Mesenchymal stem cell (in vitro differentiated cells and primary cell): ENCODE results near the gene FBXO17.
A peak's percentile ranks its signal among the peaks of the same experiment; 100 is the strongest.
"Not testable (repeated sequence)": the region's sequence is repeated elsewhere in the genome, so short reads cannot be mapped to it uniquely, and the experiment has no call there.

ENCODE experiments used
- DNase-seq: peaks from one replicate; pipeline ENCODE4 v3.0.0-alpha.2; 2013
- H2AFZ ChIP-seq: one replicate; pipeline ENCODE4 v1.6.1; 2013; ENCODE audit warnings: low read depth, mild to moderate bottlenecking, control low read depth, inconsistent platforms, low read length, moderate library complexity
- H2AK5ac ChIP-seq: 2 replicates; pipeline ENCODE4 v1.6.1; 2013; ENCODE audit warnings: low read length, moderate library complexity, mild to moderate bottlenecking, inconsistent platforms; ENCODE audit not compliant: severe bottlenecking
- H2BK120ac ChIP-seq: one replicate; pipeline ENCODE4 v1.6.1; 2013; ENCODE audit warnings: low read depth, mild to moderate bottlenecking, inconsistent platforms, low read length, moderate library complexity
- H2BK12ac ChIP-seq, 2 experiments: one replicate each; pipeline ENCODE4 v1.6.1; 2013; ENCODE audit warnings: inconsistent platforms in 2 of 2, low read length in 2 of 2, mild to moderate bottlenecking in 2 of 2, moderate library complexity in 2 of 2, control low read depth in 1 of 2
- H2BK15ac ChIP-seq: one replicate; pipeline ENCODE4 v1.6.1; 2013; ENCODE audit warnings: mild to moderate bottlenecking, low read depth, inconsistent platforms; ENCODE audit not compliant: poor library complexity, severe bottlenecking
- H2BK5ac ChIP-seq: 2 replicates; pipeline ENCODE4 v1.6.1; 2013; ENCODE audit warnings: low read depth, mild to moderate bottlenecking, low read length, control low read depth, inconsistent platforms; ENCODE audit not compliant: poor library complexity, severe bottlenecking
- H3K14ac ChIP-seq, 2 experiments: one replicate each; pipeline ENCODE4 v1.6.1; 2013; ENCODE audit warnings: inconsistent platforms in 2 of 2, low read length in 2 of 2, control low read depth in 1 of 2, mild to moderate bottlenecking in 1 of 2, moderate library complexity in 1 of 2
- H3K18ac ChIP-seq, 2 experiments: one replicate each; pipeline ENCODE4 v1.6.1; 2013; ENCODE audit warnings: inconsistent platforms in 2 of 2, low read length in 2 of 2, control low read depth in 1 of 2, low read depth in 1 of 2, mild to moderate bottlenecking in 1 of 2
- H3K23ac ChIP-seq, 2 experiments: one replicate each; pipeline ENCODE4 v1.6.1; 2013; ENCODE audit warnings: inconsistent platforms in 2 of 2, low read length in 2 of 2, mild to moderate bottlenecking in 2 of 2, moderate library complexity in 2 of 2, control low read depth in 1 of 2
- H3K27ac ChIP-seq: 2 replicates; pipeline ENCODE4 v1.5.1; 2013; ENCODE audit warnings: mild to moderate bottlenecking, moderate library complexity, low read length, control low read depth, inconsistent platforms; ENCODE audit not compliant: poor library complexity, severe bottlenecking
- H3K27me3 ChIP-seq, 2 experiments: 2 replicates each; pipeline versions ENCODE4 v1.6.1 to v1.7.0; 2013; ENCODE audit warnings: low read length in 2 of 2, mild to moderate bottlenecking in 2 of 2, moderate library complexity in 2 of 2, control low read depth in 1 of 2, inconsistent platforms in 1 of 2; ENCODE audit not compliant: control insufficient read depth in 1 of 2, insufficient read depth in 1 of 2
- H3K36me3 ChIP-seq, 2 experiments: 2 replicates each; pipeline versions ENCODE4 v1.6.1 to v1.7.0; 2013; ENCODE audit warnings: low read length in 2 of 2, control low read depth in 1 of 2, inconsistent platforms in 1 of 2, low read depth in 1 of 2, mild to moderate bottlenecking in 1 of 2; ENCODE audit not compliant: insufficient read depth in 2 of 2, control insufficient read depth in 1 of 2
- H3K4ac ChIP-seq, 2 experiments: one replicate each; pipeline ENCODE4 v1.6.1; 2013; ENCODE audit warnings: inconsistent platforms in 2 of 2, low read length in 2 of 2, mild to moderate bottlenecking in 2 of 2, moderate library complexity in 2 of 2, control low read depth in 1 of 2, low read depth in 1 of 2
- H3K4me1 ChIP-seq: 2 replicates; pipeline ENCODE4 v1.6.1; 2013; ENCODE audit warnings: low read depth, low read length, control low read depth; ENCODE audit not compliant: control insufficient read depth, insufficient read depth
- H3K4me2 ChIP-seq: 2 replicates; pipeline ENCODE4 v1.6.1; 2013; ENCODE audit warnings: low read length, mild to moderate bottlenecking, inconsistent platforms; ENCODE audit not compliant: poor library complexity, severe bottlenecking
- H3K4me3 ChIP-seq, 2 experiments: 2 replicates each; pipeline versions ENCODE4 v1.5.1 to v1.7.0; 2013; ENCODE audit warnings: low read length in 2 of 2, mild to moderate bottlenecking in 2 of 2, control low read depth in 1 of 2, low read depth in 1 of 2; ENCODE audit not compliant: insufficient read depth in 1 of 2
- H3K79me1 ChIP-seq: replicated peaks from 2 replicates; pipeline ENCODE4 v1.6.1; 2013; ENCODE audit warnings: mild to moderate bottlenecking, control low read depth, low read length, inconsistent platforms; ENCODE audit not compliant: poor library complexity, severe bottlenecking
- H3K9ac ChIP-seq: 2 replicates; pipeline ENCODE4 v1.7.0; 2013; ENCODE audit warnings: mild to moderate bottlenecking, low read length, moderate library complexity
- H3K9me3 ChIP-seq: 2 replicates; pipeline ENCODE4 v1.7.0; 2013; ENCODE audit warnings: mild to moderate bottlenecking, low read length; ENCODE audit not compliant: control insufficient read depth
- H4K8ac ChIP-seq: one replicate; pipeline ENCODE4 v1.6.1; 2013; ENCODE audit warnings: inconsistent platforms, mild to moderate bottlenecking, low read length, moderate library complexity
- H4K91ac ChIP-seq: one replicate; pipeline ENCODE4 v1.6.1; 2013; ENCODE audit warnings: mild to moderate bottlenecking, low read length, inconsistent platforms
- WGBS: methylation state at CpG from one replicate; pipeline ENCODE4 v1.1.7; 2013; ENCODE audit warnings: mixed read lengths; 5-methylcytosine and 5-hydroxymethylcytosine counted together

FBXO17 gene

GRCh38 chr19:38970664-38971532 lies 4.6 kb downstream of the FBXO17 start:
- Histone ChIP-seq H3K36me3 (peaks cover 8 to 10% of the 10 kb centered on the region in 2 experiments), H3K9ac (no peak overlapping the region), H3K79me1 (peaks cover 20% of the 10 kb centered on the region), H3K27me3 (no peaks in the 10 kb centered on the region), H2BK120ac (no peak overlapping the region), H4K8ac (no peak overlapping the region), H2BK12ac (no peak overlapping the region), H3K4me2 (no peak overlapping the region), H3K4ac (no peak overlapping the region), H4K91ac (no peak overlapping the region), H3K14ac (no peak overlapping the region), H2BK5ac (no peak overlapping the region), H2BK15ac (no peak overlapping the region), H2AK5ac (no peak overlapping the region), H3K9me3 (no peaks in the 10 kb centered on the region), H3K27ac (no peak overlapping the region), H3K23ac (no peak overlapping the region), H3K4me1 (peaks cover 2% of the 10 kb centered on the region), H2AFZ (no peak overlapping the region), H3K4me3 (no peak overlapping the region), H3K18ac (no peak overlapping the region)
- peak; percentile 60 for DNase-seq
- 91% methylated on average over 11 of the region's 12 CpGs for WGBS

DNA sequence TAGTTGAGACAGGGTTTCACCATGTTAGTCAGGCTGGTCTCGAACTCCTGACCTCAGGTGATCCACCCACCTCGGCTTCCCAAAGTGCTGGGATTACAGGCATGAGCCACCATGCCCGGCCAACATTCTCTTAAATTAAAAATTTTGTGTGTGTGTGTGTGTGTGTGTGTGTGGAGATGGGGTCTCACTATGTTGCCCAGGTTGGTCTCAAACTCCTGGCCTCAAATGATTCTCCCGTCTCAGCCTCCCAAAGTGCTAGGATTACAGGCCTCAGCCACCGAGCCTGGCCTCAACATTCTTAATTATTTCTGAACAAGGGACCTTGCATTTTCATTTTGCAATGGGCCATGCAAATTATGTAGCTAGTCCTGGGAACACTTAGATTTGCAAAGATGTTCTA lies 9.4 kb downstream of the FBXO17 start:
- not testable (repeated sequence) for H3K4me2 ChIP-seq, H3K23ac ChIP-seq, H2BK12ac ChIP-seq, H2BK5ac ChIP-seq, H3K9me3 ChIP-seq, H3K14ac ChIP-seq, H3K9ac ChIP-seq, H3K27ac ChIP-seq, H2BK120ac ChIP-seq, H3K4ac ChIP-seq, H3K4me3 ChIP-seq, H3K4me1 ChIP-seq, DNase-seq, H4K91ac ChIP-seq, H2AK5ac ChIP-seq, H2AFZ ChIP-seq, H4K8ac ChIP-seq, H3K27me3 ChIP-seq, H3K18ac ChIP-seq, H2BK15ac ChIP-seq
- Histone ChIP-seq H3K36me3 (peaks cover 10 to 17% of the 10 kb centered on the region in 2 experiments), H3K79me1 (peaks cover 28% of the 10 kb centered on the region)
- WGBS, result 100% methylated on average over 5 of the region's 5 CpGs

- Histone ChIP-seq H3K4me1 (peaks cover 3% of the 10 kb centered on the region), H3K14ac (no peak overlapping the region), H3K27ac (no peak overlapping the region), H2AK5ac (no peak overlapping the region), H3K23ac (no peak overlapping the region), H4K8ac (no peak overlapping the region), H3K18ac (no peak overlapping the region), H2BK12ac (no peak overlapping the region), H3K4me2 (no peak overlapping the region), H2BK15ac (no peak overlapping the region), H2BK5ac (no peak overlapping the region), H3K4ac (no peak overlapping the region), H3K4me3 (no peak overlapping the region), H3K36me3 (peaks cover 10 to 15% of the 10 kb centered on the region in 2 experiments), H4K91ac (no peak overlapping the region), H3K9ac (no peak overlapping the region), H2BK120ac (no peak overlapping the region), H3K79me1 (peaks cover 20% of the 10 kb centered on the region), H3K27me3 (no peaks in the 10 kb centered on the region), H3K9me3 (no peaks in the 10 kb centered on the region), H2AFZ (no peak overlapping the region)
- DNase-seq, result no peak
- WGBS, result 85% methylated on average over 1 of the region's 2 CpGs
Observed at GRCh38 chr19:38964738-38965137, 10.8 kb downstream of the FBXO17 start.

DNA sequence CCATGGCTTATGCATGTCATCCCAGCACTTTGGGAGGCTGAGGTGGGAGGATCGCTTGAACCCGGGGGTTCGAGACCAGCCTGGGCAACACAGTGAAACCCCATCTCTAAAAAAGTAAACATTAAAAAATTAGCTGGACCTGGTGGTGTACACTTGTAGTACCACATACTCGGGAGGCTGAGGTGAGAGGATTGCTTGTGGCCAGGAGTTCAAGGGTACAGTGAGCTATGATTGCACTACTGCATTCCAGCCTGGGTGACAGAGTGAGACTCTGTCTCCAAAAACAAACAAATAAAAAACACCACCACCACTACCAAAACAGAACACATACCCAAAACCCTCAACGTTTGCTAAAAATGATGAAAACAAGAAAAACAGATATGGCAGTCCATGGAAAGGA lies 15.9 kb downstream of the FBXO17 start:
- Histone ChIP-seq H2BK12ac (no peak overlapping the region), H3K9ac (no peak overlapping the region), H2BK5ac (no peak overlapping the region), H4K8ac (no peak overlapping the region), H2BK15ac (no peak overlapping the region), H3K4me2 (peak overlapping the region; percentile 13), H3K14ac (no peak overlapping the region), H2BK120ac (no peak overlapping the region), H3K27me3 (no peaks in the 10 kb centered on the region), H3K4me1 (peaks cover 7% of the 10 kb centered on the region), H3K4me3 (no peak overlapping the region), H2AK5ac (no peak overlapping the region), H3K18ac (no peak overlapping the region), H3K9me3 (no peaks in the 10 kb centered on the region), H3K4ac (no peak overlapping the region), H3K27ac (no peak overlapping the region), H3K36me3 (peaks cover 2 to 4% of the 10 kb centered on the region in 2 experiments), H3K79me1 (peaks cover 18% of the 10 kb centered on the region), H2AFZ (no peak overlapping the region), H3K23ac (no peak overlapping the region), H4K91ac (no peak overlapping the region)
- WGBS, result 84% methylated on average over 3 of the region's 5 CpGs
- no peak for DNase-seq
